K562 (cell line): ENCODE data around the gene ADPGK. TPM values are rescaled to one million over a fixed set of nuclear protein-coding genes. Genes with fewer than 3 reads are reported as not detected.
A peak's percentile ranks its signal among the peaks of the same experiment; 100 is the strongest.

Source experiments
- ASH1L ChIP-seq: fragments of 450-650 bp; IDR thresholded peaks from 2 replicates; pipeline ENCODE4 v1.6.1; 2018; ENCODE audit warnings: borderline replicate concordance, mild to moderate bottlenecking, low read depth; ENCODE audit not compliant: partially characterized antibody
- CEBPB ChIP-seq: fragments of 450-650 bp; IDR thresholded peaks from 2 replicates; pipeline ENCODE4 v1.6.1; 2016; ENCODE audit warnings: missing genetic modification characterization, missing compliant biosample characterization
- ESRRA ChIP-seq: fragments of 450-650 bp; IDR thresholded peaks from 2 replicates; pipeline ENCODE4 v1.6.1; 2014; ENCODE audit warnings: low read depth, mild to moderate bottlenecking, moderate library complexity, borderline replicate concordance
- HMG20A ChIP-seq: fragments of 450-650 bp; formaldehyde crosslinking; conservative IDR thresholded peaks from 2 replicates; pipeline ENCODE4 v1.4.0; 2020; ENCODE audit warnings: mild to moderate bottlenecking, mixed read lengths
- HNRNPLL ChIP-seq: fragments of 200-400 bp; formaldehyde crosslinking; IDR thresholded peaks from 2 replicates; pipeline ENCODE4 v1.6.1; 2017; ENCODE audit warnings: low read length, low read depth, mild to moderate bottlenecking; ENCODE audit not compliant: poor library complexity, severe bottlenecking
- IRF9 ChIP-seq: fragments of 450-650 bp; IDR thresholded peaks from 2 replicates; pipeline ENCODE4 v1.6.1; 2016; ENCODE audit warnings: missing biosample characterization, missing genetic modification characterization
- JUND ChIP-seq, 2 experiments: IDR thresholded peaks; 2 replicates in 1 of 2; 3 replicates in 1 of 2; pipeline ENCODE4 v1.6.1; 2011; ENCODE audit warnings: borderline replicate concordance in 2 of 2, low read depth in 2 of 2, low read length in 2 of 2, improper control_type of control experiment in 1 of 2, missing biosample characterization in 1 of 2, missing genetic modification characterization in 1 of 2, missing genetic modification reagents in 1 of 2
- MLLT1 ChIP-seq, 2 experiments: fragments of 450-650 bp; IDR thresholded peaks; 2 replicates each; pipeline ENCODE4 v1.6.1; 2016
- RBFOX2 ChIP-seq: fragments of 200-400 bp; formaldehyde crosslinking; IDR thresholded peaks from 2 replicates; pipeline ENCODE4 v1.6.1; 2017; ENCODE audit warnings: low read depth, mild to moderate bottlenecking, low read length, moderate library complexity
- RHOXF2B ChIP-seq: fragments of 250-450 bp; sonication (Bioruptor Pico); conservative IDR thresholded peaks from 2 replicates; pipeline ENCODE4 v1.5.1; 2021
- USF1 ChIP-seq: sonication (generic); formaldehyde crosslinking; IDR thresholded peaks from 2 replicates; pipeline ENCODE4 v1.9.0; 2022; ENCODE audit warnings: mild to moderate bottlenecking, missing genetic modification reagents
- ZNF280B ChIP-seq: fragments of 250-450 bp; sonication (Bioruptor Pico); IDR thresholded peaks from 2 replicates; pipeline ENCODE4 v1.5.1; 2021; ENCODE audit warnings: mild to moderate bottlenecking
- ZNF609 ChIP-seq: sonication (generic); formaldehyde crosslinking; IDR thresholded peaks from 2 replicates; pipeline ENCODE4 v1.8.1; 2023; ENCODE audit warnings: missing genetic modification reagents, mild to moderate bottlenecking, borderline replicate concordance
- polyA plus RNA-seq, 8 experiments: library from polyadenylated mRNA; depleted of rRNA in 4 of 8; stranded (reverse) in 5 of 8; unstranded in 3 of 8; fragments of >200 nt; fragmentation: Nextera tagmentation in 2 of 8; fragmentation: Illumina TruSeq in 1 of 8; extraction: Ambion mirVana in 2 of 8; extraction: Trizol in 1 of 8; gene quantifications; 2 replicates each; pipeline versions ENCODE4 v1.2.1 to v1.2.3, GENCODE V29; 2011 to 2014; ENCODE audit warnings: inconsistent platforms in 1 of 8, missing spikeins in 1 of 8
- total RNA-seq, 7 experiments: library from RNA; depleted of rRNA in 6 of 7; stranded (reverse); fragments of >200 nt in 6 of 7; fragmentation: Illumina TruSeq in 2 of 7; extraction: Trizol in 2 of 7; gene quantifications; 2 replicates each; pipeline versions ENCODE4 v1.2.1 to v1.2.3, GENCODE V29; 2011 to 2021; ENCODE audit warnings: low replicate concordance in 1 of 7

ADPGK gene
- total and polyA plus RNA-seq, 9 of the 15 experiments (the other 6 are each of a cell fraction or from before 2014, with no cell fraction given) = 13.4 to 97.4 (median 48.5) TPM

- TF ChIP-seq ZNF609 (CRISPR knock-in tag) (0 out of 2 replicates have a peak, but pooled peaks have one; percentile 59), RBFOX2 (peak; percentile 98), RHOXF2B (CRISPR knock-in tag) (no peak), HNRNPLL (peak; percentile 32), CEBPB (tag) (no peak), USF1 (no peak), MLLT1 (IDR thresholded peaks at IDR 0.05) (peak in 1 of 2 experiments; percentile 77; a peak in 1 of 4 replicates), ESRRA (peak; percentile 54; the same call in 1 of the 2 replicates), ASH1L (no peak), JUND (IDR thresholded peaks at IDR 0.05; ENCODE audit: borderline replicate concordance, low read depth, low read length) (peak; percentile 64), JUND (tag; IDR thresholded peaks at IDR 0.05; ENCODE audit: borderline replicate concordance, low read depth, low read length) (no peak; the same call in 2 of the 3 replicates), IRF9 (tag) (no peak), HMG20A (CRISPR knock-in tag) (no peak), ZNF280B (no peak)
Measured at GRCh38 chr15:72783640-72784455, at the start of gene ADPGK (continued).
